Measurements from ENCODE around the gene STAG1. TPM values are rescaled to one million over a fixed set of nuclear protein-coding genes. Genes with fewer than 3 reads are reported as not detected.
A peak's percentile ranks its signal among the peaks of the same experiment; 100 is the strongest.
"Not testable (repeated sequence)": the region's sequence is repeated elsewhere in the genome, so short reads cannot be mapped to it uniquely, and the experiment has no call there.

Gene STAG1
- total RNA-seq, 1 donor from 2014 or later = 40.9 TPM

DNA sequence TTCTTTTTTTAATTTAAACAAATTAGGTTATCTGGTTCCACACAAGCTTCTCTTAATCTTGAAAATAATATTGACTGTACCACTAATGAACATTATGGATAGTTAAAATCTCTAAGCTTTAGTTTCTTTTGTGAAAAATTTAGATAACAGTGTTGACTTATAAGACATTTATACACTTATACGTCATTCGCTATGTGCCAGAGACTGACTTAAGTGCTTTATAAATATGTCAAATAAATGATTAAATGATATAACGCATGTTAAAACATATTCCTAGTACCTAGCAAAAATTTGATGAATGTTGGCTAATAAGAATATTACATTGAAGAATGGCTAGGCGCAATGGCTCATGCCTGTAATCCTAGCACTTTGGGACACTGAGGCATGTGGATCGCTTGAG lies 405.7 kb downstream of the STAG1 start:
- TF ChIP-seq CTCF (IDR thresholded peaks at IDR 0.05) = no peak
- Mint-ChIP-seq H3K4me3 (ENCODE audit: unreplicated experiment) (no peak overlapping the region), H3K9me3 (ENCODE audit: low read depth) (no peaks in the 10 kb centered on the region), H3K27me3 (ENCODE audit: low read depth) (no peaks in the 10 kb centered on the region), H3K27ac (ENCODE audit: unreplicated experiment) (no peak overlapping the region), H3K36me3 (ENCODE audit: low read depth) (peaks cover 6% of the 10 kb centered on the region), H3K4me1 (ENCODE audit: low read depth) (peaks cover 37% of the 10 kb centered on the region)
- DNase-seq (ENCODE audit: low spot score) = no peak

DNA sequence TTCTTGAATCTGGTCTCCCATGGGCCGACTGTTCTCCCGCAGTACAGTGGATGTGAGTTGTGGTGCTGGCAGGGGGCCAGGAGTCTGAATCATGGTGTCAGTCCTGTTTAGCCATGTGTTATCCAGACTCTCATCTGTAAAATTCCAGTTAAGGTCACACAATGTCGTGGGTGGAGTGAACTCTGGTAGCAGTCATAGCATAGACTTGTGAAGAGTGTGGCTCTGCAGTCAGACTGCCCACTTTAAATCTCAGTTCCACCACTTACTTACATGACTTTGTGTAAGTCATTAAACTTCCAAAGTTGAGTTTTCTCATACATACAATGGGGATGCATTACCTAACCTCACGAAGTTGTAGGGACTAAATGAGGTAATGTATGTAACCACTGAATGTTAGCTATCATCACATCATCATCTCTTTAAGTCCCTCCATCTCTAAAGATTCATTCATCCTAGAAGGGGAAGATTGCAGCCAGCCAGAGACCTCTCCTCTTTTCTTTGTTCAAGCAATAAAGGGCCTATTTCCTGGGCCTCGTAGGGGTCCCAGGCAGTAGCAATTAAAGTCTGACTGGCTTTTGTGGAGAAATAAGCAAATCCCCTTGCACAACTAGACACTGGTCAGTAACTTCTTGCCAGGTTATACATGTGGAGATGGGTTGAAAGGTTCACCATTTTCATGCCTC lies 408.2 kb downstream of the STAG1 start:
- peak overlapping the region; percentile 82 for H3K27ac Mint-ChIP-seq (ENCODE audit: unreplicated experiment)
- no peak for TF ChIP-seq CTCF (IDR thresholded peaks at IDR 0.05)
- no peaks in the 10 kb centered on the region for H3K27me3 Mint-ChIP-seq (ENCODE audit: low read depth)
- no peak for DNase-seq (ENCODE audit: low spot score)
- H3K4me1 Mint-ChIP-seq (ENCODE audit: low read depth) = peaks cover 18% of the 10 kb centered on the region
- peaks cover 15% of the 10 kb centered on the region for H3K36me3 Mint-ChIP-seq (ENCODE audit: low read depth)
- H3K9me3 Mint-ChIP-seq (ENCODE audit: low read depth) = no peaks in the 10 kb centered on the region
- no peak overlapping the region for H3K4me3 Mint-ChIP-seq (ENCODE audit: unreplicated experiment)

DNA sequence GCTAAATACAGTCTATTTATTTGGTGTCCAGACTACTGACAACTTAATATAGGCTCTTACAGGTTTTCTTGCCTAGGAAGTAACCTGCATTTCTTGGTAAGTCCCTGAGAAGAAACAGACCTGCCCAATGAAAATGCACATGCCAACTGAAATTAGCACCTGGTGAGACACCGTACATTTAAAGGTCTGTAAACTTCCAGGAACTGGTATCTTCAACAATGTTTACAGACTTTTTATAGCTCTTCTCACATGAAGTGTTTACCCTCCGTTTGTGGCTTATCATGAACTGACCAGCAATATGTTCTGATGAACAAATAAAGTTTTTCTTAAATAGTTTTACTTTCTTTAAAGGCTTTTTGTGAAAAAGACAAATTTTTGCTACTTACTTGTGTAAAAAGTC lies 408.7 kb downstream of the STAG1 start:
- peak overlapping the region; percentile 82 for H3K27ac Mint-ChIP-seq (ENCODE audit: unreplicated experiment)
- no peaks in the 10 kb centered on the region for H3K9me3 Mint-ChIP-seq (ENCODE audit: low read depth)

GRCh38 chr3:136336329-136337100 lies 415.7 kb downstream of the STAG1 start:
- Mint-ChIP-seq H3K9me3 (ENCODE audit: low read depth) (no peaks in the 10 kb centered on the region), H3K27ac (ENCODE audit: unreplicated experiment) (peak overlapping the region; percentile 22), H3K27me3 (ENCODE audit: low read depth) (no peaks in the 10 kb centered on the region), H3K4me3 (ENCODE audit: unreplicated experiment) (no peak overlapping the region), H3K36me3 (ENCODE audit: low read depth) (peaks cover 26% of the 10 kb centered on the region), H3K4me1 (ENCODE audit: low read depth) (peaks cover 40% of the 10 kb centered on the region)
- no peak for TF ChIP-seq CTCF (IDR thresholded peaks at IDR 0.05)
- no peak for DNase-seq (ENCODE audit: low spot score)

More for the DNA sequence above, 408.7 kb downstream of the STAG1 start:
- H3K36me3 Mint-ChIP-seq (ENCODE audit: low read depth) = peaks cover 13% of the 10 kb centered on the region
- H3K4me1 Mint-ChIP-seq (ENCODE audit: low read depth) = peaks cover 18% of the 10 kb centered on the region
- no peaks in the 10 kb centered on the region for H3K27me3 Mint-ChIP-seq (ENCODE audit: low read depth)
- no peak for TF ChIP-seq CTCF (IDR thresholded peaks at IDR 0.05)
- DNase-seq (ENCODE audit: low spot score) = no peak
- H3K4me3 Mint-ChIP-seq (ENCODE audit: unreplicated experiment) = no peak overlapping the region

DNA sequence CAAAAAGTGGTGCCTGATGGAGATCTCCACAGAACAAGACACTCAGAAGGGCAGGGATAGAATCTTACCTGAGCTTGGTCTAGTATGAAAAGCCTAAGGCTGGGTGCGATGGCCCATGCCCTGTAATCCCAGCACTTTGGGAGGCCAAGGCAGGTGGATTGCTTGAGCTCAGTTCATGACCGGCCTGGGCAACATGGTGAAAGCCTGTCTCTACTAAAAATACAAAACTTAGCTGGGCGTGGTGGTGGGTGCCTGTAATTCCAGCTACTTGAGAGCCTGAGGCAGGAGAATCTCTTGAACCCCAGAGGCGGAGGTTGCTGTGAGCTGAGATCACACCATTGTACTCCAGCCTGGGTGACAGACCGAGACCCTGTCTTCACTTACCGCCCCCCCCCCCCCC lies 417.5 kb downstream of the STAG1 start:
- Mint-ChIP-seq H3K4me1 (ENCODE audit: low read depth) (peaks cover 40% of the 10 kb centered on the region), H3K36me3 (ENCODE audit: low read depth) (peaks cover 17% of the 10 kb centered on the region)
- H3K27ac Mint-ChIP-seq (ENCODE audit: unreplicated experiment); DNase-seq (ENCODE audit: low spot score); H3K9me3 Mint-ChIP-seq (ENCODE audit: low read depth); H3K27me3 Mint-ChIP-seq (ENCODE audit: low read depth); H3K4me3 Mint-ChIP-seq (ENCODE audit: unreplicated experiment): not testable (repeated sequence)

Data from chondrocyte (in vitro differentiated cells).